Hepatocyte (in vitro differentiated cells): ENCODE measurements around the gene LRRC32. TPM values are rescaled to one million over a fixed set of nuclear protein-coding genes. Genes with fewer than 3 reads are reported as not detected.

Source experiments
- DNase-seq: peaks from one replicate; pipeline ENCODE4 v3.0.0-alpha.2; 2016; ENCODE audit warnings: low spot score
- H2AFZ ChIP-seq: fragments of 200-600 bp; sonication (generic); 2 replicates; pipeline ENCODE4 v1.6.0; 2016; ENCODE audit warnings: antibody characterized with exemption, mild to moderate bottlenecking
- H3K27ac ChIP-seq: fragments of 200-600 bp; sonication (generic); 2 replicates; pipeline ENCODE4 v1.5.1; 2016; ENCODE audit warnings: mild to moderate bottlenecking
- H3K27me3 ChIP-seq: fragments of 200-600 bp; sonication (generic); 2 replicates; pipeline ENCODE4 v1.6.1; 2016
- H3K36me3 ChIP-seq: fragments of 200-600 bp; sonication (generic); replicated peaks from 2 replicates; pipeline ENCODE4 v1.5.1; 2016; ENCODE audit warnings: low read depth; ENCODE audit not compliant: insufficient read depth
- H3K4me1 ChIP-seq: fragments of 200-600 bp; sonication (generic); 2 replicates; pipeline ENCODE4 v1.5.1; 2016; ENCODE audit warnings: mild to moderate bottlenecking, moderate library complexity; ENCODE audit not compliant: insufficient read depth
- H3K4me2 ChIP-seq: fragments of 200-600 bp; sonication (generic); 2 replicates; pipeline ENCODE4 v1.6.0; 2016
- H3K4me3 ChIP-seq: fragments of 200-600 bp; sonication (generic); 2 replicates; pipeline ENCODE4 v1.5.1; 2016; ENCODE audit warnings: mild to moderate bottlenecking
- H3K79me2 ChIP-seq: fragments of 200-600 bp; sonication (generic); 2 replicates; pipeline ENCODE4 v1.6.0; 2017; ENCODE audit warnings: mild to moderate bottlenecking
- H3K9me2 ChIP-seq: fragments of 200-600 bp; sonication (generic); replicated peaks from 2 replicates; pipeline ENCODE4 v1.6.0; 2017; ENCODE audit warnings: mild to moderate bottlenecking; ENCODE audit not compliant: insufficient read depth
- H3K9me3 ChIP-seq: fragments of 200-600 bp; sonication (generic); 2 replicates; pipeline ENCODE4 v1.5.1; 2016; ENCODE audit warnings: low read depth, mild to moderate bottlenecking
- H4K20me1 ChIP-seq: fragments of 200-600 bp; sonication (generic); 2 replicates; pipeline ENCODE4 v1.6.0; 2016; ENCODE audit warnings: mild to moderate bottlenecking; ENCODE audit not compliant: insufficient read depth, poor library complexity, severe bottlenecking
- EZH2 ChIP-seq: fragments of 200-600 bp; sonication (generic); IDR thresholded peaks from 2 replicates; pipeline ENCODE4 v1.6.1; 2016; ENCODE audit warnings: antibody characterized with exemption, mild to moderate bottlenecking, borderline replicate concordance
- EZH2phosphoT487 ChIP-seq: fragments of 200-600 bp; sonication (generic); IDR thresholded peaks from one replicate; pipeline ENCODE4 v1.6.1; 2018; ENCODE audit warnings: antibody characterized with exemption, mild to moderate bottlenecking, low read depth, moderate library complexity; ENCODE audit not compliant: unreplicated experiment, severe bottlenecking
- WGBS: methylation state at CpG from one replicate; pipeline ENCODE4 v1.1.6; 2016; ENCODE audit warnings: low lambda C conversion rate; ENCODE audit errors: missing lambda C conversion rate; 5-methylcytosine and 5-hydroxymethylcytosine counted together
- polyA plus RNA-seq: library from polyadenylated mRNA; unstranded; fragments of >200 nt; fragmentation: Nextera tagmentation; extraction: Ambion mirVana; gene quantifications from 2 replicates; pipeline ENCODE4 v1.2.1, GENCODE V29; 2016
- total RNA-seq: library from RNA; depleted of rRNA; stranded (reverse); fragments of >200 nt; gene quantifications from 2 replicates; pipeline ENCODE4 v1.2.3, GENCODE V29; 2014
- TF ChIP-seq, protein P1 (sequence below): fragments of 200-600 bp; sonication (generic); IDR thresholded peaks from 2 replicates; pipeline ENCODE4 v1.5.1; 2016; ENCODE audit warnings: antibody characterized with exemption, mild to moderate bottlenecking; ENCODE audit not compliant: poor library complexity

The LRRC32 gene
- total and polyA plus RNA-seq, 2 experiments from 2014 or later: 25.5 to 75.2 TPM

DNA sequence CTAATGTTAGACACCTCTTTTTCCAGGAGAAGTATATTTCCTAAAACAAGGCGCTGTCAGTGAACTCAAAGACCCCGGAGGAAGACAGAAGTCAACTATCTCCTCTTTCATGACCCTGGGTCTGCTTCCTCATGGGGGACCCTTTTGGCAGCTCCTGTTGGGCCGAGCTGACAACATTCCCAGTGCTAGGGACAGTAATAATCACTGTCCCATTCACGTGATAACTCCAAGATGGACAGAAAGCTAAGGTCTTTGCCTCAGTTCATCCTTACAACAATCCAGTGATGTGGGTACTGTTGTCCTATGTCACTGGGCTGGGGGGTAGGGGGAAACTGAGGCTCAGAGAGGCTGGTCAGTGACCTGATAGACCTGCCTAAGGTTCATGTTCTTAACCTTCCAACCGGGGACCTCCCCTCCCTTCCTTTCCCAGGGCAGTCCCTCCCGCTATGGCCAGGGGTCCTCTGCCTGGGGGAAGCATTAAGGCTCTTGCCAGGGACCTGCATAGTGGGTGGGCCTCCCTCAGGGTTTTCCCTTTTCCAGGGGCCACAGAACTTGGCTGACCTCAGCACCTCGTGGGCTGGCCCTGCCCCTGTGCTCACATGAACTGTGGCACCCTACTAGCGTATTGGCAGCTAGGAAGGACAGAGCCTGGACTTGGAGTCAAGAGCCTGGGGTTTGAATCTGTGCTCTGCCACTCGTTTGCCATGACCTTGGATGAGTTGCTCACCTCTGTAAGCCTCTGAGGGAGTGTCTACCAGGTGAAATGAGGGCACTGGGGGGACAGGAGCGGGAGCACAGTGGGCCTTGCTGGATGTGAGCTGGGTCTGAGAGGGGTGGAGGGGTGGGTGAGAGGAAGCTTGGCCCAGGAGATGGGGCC is 53.6 kb downstream of the LRRC32 start:
- 87% methylated on average over 10 of the region's 10 CpGs for WGBS
- no peak overlapping the region for H3K27ac ChIP-seq
- H3K9me2 ChIP-seq: no peaks in the 10 kb centered on the region

DNA sequence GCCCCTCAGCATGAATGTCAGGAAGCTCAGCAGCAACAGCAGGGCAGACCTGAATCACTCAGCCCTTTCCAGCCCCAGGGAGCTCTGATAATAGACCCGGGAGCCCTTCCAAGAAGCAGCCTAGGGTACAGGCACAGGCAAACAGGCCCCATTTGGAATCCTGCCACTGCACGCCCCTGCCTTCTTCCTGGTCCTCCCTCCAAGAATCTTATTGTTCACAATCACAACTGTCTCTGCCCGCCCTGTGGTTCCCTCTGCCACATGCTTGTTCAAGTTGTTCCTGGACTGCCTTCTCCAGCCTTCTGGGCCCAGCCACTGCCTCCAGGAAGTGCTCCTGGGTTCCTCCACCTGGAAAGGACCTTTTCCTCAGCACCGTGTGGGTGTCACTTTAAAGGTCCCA is 54.6 kb downstream of the LRRC32 start:
- Histone ChIP-seq H3K36me3 (no peaks in the 10 kb centered on the region), H3K4me1 (peaks cover 3% of the 10 kb centered on the region), H3K79me2 (no peaks in the 10 kb centered on the region), H3K9me3 (no peaks in the 10 kb centered on the region), H2AFZ (no peak overlapping the region), H3K27ac (peak overlapping the region; percentile 31), H3K9me2 (no peaks in the 10 kb centered on the region), H4K20me1 (no peaks in the 10 kb centered on the region), H3K27me3 (no peaks in the 10 kb centered on the region), H3K4me2 (no peak overlapping the region), H3K4me3 (no peak overlapping the region)
- TF ChIP-seq EZH2: no peak
- no peak for TF ChIP-seq EZH2phosphoT487
- WGBS: 76% methylated on average over 4 of the region's 4 CpGs
- DNase-seq: no peak

More for the DNA sequence above, 53.6 kb downstream of the LRRC32 start:
- no peaks in the 10 kb centered on the region for H3K9me3 ChIP-seq
- H3K36me3 ChIP-seq: no peaks in the 10 kb centered on the region
- H3K4me3 ChIP-seq: no peak overlapping the region
- H3K79me2 ChIP-seq: no peaks in the 10 kb centered on the region
- TF ChIP-seq EZH2 (no peak), EZH2phosphoT487 (no peak)
- TF ChIP-seq, protein P1, sequence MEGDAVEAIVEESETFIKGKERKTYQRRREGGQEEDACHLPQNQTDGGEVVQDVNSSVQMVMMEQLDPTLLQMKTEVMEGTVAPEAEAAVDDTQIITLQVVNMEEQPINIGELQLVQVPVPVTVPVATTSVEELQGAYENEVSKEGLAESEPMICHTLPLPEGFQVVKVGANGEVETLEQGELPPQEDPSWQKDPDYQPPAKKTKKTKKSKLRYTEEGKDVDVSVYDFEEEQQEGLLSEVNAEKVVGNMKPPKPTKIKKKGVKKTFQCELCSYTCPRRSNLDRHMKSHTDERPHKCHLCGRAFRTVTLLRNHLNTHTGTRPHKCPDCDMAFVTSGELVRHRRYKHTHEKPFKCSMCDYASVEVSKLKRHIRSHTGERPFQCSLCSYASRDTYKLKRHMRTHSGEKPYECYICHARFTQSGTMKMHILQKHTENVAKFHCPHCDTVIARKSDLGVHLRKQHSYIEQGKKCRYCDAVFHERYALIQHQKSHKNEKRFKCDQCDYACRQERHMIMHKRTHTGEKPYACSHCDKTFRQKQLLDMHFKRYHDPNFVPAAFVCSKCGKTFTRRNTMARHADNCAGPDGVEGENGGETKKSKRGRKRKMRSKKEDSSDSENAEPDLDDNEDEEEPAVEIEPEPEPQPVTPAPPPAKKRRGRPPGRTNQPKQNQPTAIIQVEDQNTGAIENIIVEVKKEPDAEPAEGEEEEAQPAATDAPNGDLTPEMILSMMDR: no peak
- no peak for DNase-seq
- H3K4me2 ChIP-seq: no peak overlapping the region
- H3K27me3 ChIP-seq: no peaks in the 10 kb centered on the region
- peaks cover 5% of the 10 kb centered on the region for H3K4me1 ChIP-seq
- H4K20me1 ChIP-seq: no peaks in the 10 kb centered on the region
- no peak overlapping the region for H2AFZ ChIP-seq

DNA sequence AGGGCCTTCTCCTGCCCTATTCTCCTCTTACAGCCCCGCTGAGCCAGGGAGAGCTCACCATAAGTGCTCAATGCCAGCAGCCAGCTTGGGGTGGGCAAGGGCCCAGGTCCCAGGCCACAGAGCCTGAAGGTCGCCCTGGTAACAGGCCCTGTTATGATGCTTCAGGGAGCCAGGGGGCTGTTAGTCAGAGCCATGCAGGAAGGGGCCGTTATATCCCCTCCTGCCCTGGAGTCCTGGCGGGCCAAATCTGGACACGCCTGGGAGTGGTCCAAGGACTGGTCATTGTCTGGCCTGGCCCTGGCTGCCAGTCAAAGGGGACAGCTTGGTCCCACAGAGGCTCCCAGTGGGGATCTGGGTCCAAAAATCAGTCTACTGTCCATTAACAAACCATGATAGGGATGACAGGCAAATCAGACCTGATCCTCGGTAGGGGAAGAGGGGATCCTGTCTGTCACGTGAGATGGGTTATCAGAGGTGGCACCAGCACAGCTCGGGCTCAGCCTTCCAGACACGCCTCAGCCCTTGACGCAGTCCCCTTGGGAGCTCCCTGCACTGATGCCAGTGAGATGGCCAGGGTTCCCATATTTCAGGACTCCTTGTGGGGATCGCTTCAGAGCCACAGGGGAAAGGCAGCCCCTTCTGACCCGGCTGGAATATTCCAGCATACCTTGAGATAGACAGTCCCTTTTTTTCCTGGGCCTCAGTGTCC is 55.9 kb downstream of the LRRC32 start:
- no peak for TF ChIP-seq EZH2phosphoT487
- TF ChIP-seq, protein P1: no peak
- TF ChIP-seq EZH2: no peak
- Histone ChIP-seq H4K20me1 (no peaks in the 10 kb centered on the region), H2AFZ (no peak overlapping the region), H3K27me3 (no peaks in the 10 kb centered on the region), H3K36me3 (no peaks in the 10 kb centered on the region), H3K4me2 (no peak overlapping the region), H3K4me1 (peaks cover 6% of the 10 kb centered on the region), H3K4me3 (no peak overlapping the region), H3K27ac (no peak overlapping the region), H3K9me3 (no peaks in the 10 kb centered on the region), H3K9me2 (no peaks in the 10 kb centered on the region), H3K79me2 (no peaks in the 10 kb centered on the region)
- no peak for DNase-seq
- WGBS: 86% methylated on average over 12 of the region's 12 CpGs

DNA sequence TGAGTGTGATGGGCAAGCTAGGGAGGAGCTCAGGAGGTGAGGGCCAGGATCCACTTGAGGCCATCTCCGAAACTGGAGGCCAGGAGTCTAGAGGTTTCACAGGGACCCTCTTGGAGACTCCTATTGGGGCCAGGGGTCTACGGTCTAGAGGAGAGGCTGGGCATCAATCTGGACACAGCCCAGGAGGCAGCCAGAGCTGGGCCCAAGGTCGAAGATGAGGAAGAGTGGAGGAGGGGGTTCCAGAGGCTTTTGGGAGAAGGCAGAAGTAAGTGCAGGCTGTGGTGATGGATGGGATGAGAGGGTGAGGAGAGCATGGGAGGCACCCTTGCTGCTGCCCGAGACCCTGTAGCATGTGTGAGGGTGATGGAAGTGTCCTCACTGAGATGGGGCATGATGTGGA is 56.6 kb downstream of the LRRC32 start:
- Histone ChIP-seq H3K27ac (no peak overlapping the region), H3K9me2 (no peaks in the 10 kb centered on the region), H3K4me3 (no peak overlapping the region), H3K27me3 (no peaks in the 10 kb centered on the region), H4K20me1 (no peaks in the 10 kb centered on the region), H3K79me2 (no peaks in the 10 kb centered on the region), H3K9me3 (no peaks in the 10 kb centered on the region), H3K4me2 (no peak overlapping the region), H2AFZ (no peak overlapping the region), H3K4me1 (peaks cover 6% of the 10 kb centered on the region), H3K36me3 (no peaks in the 10 kb centered on the region)
- DNase-seq: no peak
- WGBS: 78% methylated on average over 4 of the region's 4 CpGs
- TF ChIP-seq EZH2phosphoT487: no peak
- TF ChIP-seq, protein P1: no peak
- TF ChIP-seq EZH2: no peak
